CD4-positive, alpha-beta T cell treated with Interleukin-2 at 100 ng/mL for 4 hours (primary cell): Measurements from ENCODE around the gene CASZ1.

Source experiments
- DNase-seq: peaks from one replicate; pipeline ENCODE4 v3.0.0-alpha.2; 2020; ENCODE audit warnings: low spot score

Gene CASZ1

GRCh38 chr1:10638559-10639005 is 157.9 kb downstream of the CASZ1 start:
- DNase-seq: no peak

GRCh38 chr1:10637834-10638558 is 158.4 kb downstream of the CASZ1 start:
- no peak for DNase-seq

- DNase-seq: no peak
Observed at GRCh38 chr1:10637400-10637799, 159.0 kb downstream of the CASZ1 start.

DNA sequence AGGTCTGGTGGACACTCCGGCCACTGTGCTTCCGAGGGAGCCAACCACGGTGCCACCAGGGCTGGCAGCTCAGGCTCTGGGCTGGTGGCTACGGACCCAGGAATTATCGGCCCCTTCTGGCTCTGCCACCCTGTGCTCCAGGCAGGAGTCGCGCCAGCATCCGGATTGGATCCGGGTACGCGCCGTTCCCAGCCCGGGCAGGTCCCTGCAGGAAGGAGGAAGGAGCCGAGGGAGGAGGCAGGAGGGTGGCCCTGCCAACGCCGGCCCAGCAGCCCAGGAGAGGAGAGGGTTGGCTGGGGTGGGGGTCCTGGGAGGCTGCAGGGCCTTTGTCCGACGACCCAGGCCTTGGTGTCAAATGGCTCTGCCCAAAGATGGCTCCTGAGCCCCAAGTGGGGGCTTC is 160.5 kb downstream of the CASZ1 start:
- DNase-seq: no peak

- DNase-seq: no peak
Observed at GRCh38 chr1:10635085-10635896, 161.2 kb downstream of the CASZ1 start.

DNA sequence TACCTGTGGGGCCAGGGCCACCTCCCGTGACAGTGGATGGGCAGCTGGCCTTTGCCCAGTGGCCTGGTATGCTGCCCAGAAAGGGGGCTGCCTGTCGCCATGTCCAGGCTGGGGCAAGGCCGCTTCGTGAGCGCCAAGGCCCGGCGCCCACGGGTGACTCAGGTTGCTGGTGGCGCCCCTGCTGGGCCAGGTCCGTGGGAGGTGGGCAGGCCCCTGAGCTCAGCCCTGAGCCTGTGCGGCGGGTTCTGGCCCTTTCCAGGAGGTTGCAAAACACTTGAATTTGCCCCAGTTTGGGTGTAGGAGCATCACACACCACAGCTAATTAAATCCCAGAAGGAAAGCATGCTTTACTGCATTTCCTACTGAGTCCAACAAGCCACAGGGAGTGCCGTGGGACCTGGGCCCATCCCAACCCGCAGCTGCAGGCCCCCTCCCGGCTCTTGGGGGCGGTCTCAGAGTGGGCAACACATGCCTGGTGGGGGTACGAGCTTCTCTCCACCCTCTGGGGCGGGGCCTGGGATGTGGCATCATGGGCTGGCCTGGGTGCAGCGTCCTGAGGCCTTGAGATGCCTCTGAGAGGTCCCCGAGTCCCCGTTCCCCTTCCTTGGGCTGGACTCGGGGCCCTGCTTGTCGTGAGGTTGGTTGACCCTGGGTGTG is 161.9 kb downstream of the CASZ1 start:
- DNase-seq: no peak

DNA sequence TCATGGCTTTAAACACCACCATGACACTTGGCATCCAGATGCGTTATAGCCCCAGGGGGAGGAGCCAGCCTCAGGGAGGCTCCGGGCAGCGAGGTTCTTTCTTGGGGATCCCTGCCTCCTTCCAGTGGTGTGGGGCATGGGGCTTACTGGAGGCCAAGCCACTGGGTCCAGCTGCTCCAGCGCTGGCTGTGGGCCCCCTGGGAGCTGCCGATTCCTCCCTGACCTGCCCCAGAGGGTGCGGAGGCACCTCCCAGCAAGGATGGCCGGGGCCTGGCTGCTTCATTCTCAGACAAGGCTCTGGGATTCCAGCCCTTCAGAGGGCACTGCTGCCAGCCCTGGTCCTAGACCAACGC is 162.4 kb downstream of the CASZ1 start:
- DNase-seq: no peak

GRCh38 chr1:10633416-10633815 is 163.0 kb downstream of the CASZ1 start:
- no peak for DNase-seq

DNA sequence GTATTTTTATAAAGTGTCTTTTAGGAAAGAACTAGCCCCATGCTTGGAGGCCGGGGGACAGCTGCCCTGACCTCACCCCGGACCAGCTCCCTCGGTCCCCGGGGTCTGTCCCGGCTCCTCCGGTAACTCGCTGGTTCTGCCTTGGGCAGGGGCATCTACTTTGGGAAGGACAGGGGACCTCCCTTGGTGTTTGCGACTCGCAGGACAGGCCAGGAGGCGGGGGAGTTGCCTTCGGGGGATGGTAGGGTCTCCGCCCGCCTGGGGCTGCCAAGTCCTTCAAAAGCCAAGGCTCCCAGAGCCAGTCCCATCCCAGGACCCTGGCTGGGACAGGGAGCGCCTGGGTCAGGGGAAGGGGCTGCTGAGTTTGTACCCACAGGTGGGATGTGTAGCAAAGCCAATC is 163.8 kb downstream of the CASZ1 start:
- DNase-seq: no peak

- no peak for DNase-seq
Observed at GRCh38 chr1:10631811-10632593, 164.4 kb downstream of the CASZ1 start.

DNA sequence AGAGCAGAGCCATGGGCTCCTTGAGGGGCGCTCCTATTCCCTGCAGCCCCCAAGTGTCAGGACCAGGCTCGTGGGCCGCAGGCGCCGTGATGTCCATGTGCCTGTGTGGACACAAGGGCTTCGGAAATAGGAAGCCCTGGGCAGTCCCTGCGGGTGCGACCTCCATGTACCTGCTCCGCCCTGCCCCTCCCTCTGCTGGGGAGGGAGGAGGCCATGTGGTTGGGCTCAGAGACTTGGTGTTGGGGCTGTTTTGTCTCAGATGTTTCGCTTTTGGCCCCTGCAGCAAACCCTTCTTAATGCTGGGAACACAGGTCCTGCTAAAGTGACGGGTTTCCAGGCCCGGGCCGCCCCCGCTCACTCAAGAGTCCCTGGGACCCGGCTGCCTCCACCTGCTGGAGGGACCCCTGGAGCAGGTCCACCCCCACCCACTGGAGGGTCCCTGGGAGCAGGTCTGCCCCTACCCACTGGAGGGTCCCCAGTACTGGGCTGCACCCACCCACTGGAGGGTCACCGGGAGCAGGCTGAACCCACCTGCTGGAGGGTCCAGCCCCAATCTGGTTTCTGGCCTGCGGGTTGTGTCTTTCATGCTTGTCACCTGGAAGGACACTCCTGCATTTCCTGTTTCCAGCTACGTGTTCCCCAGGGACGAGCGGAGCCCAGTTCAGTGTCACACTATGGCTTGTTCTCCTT is 165.2 kb downstream of the CASZ1 start:
- DNase-seq: no peak

- DNase-seq: no peak
Observed at GRCh38 chr1:10630661-10631120, 165.8 kb downstream of the CASZ1 start.

DNA sequence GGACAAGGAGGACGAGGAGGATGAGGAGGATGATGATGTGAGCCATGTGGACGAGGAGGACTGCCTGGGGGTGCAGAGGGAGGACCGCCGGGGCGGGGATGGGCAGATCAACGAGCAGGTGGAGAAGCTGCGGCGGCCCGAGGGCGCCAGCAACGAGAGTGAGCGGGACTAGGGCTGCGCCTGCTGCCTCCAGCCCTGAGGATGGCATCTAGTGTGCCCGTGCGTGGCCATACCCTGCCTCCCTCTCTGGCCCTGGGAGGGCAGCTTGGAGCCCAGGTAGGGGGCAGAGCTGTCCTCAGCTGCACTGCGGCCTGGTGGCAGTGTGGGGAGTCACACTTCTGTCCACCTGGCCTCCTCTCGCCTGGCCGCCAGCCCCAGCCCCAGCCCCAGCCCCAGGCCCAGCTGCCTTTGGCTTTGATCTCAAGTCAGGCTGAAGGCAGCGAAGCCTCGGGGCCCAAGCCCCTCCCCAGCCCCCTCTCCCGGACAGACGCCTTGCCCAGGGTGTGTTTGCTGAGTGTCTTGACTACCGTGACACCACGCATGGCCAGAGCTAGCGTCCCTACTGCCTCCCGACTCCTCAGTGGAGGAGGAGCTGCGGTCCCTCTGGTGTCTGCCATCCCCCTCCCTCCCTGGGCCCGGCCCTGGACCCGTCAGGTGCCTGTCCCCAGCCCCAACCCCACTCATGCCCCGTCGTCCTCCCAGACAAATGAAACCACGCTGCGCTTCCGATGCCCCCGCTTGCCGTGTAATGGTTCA is 166.5 kb downstream of the CASZ1 start:
- DNase-seq: no peak

DNA sequence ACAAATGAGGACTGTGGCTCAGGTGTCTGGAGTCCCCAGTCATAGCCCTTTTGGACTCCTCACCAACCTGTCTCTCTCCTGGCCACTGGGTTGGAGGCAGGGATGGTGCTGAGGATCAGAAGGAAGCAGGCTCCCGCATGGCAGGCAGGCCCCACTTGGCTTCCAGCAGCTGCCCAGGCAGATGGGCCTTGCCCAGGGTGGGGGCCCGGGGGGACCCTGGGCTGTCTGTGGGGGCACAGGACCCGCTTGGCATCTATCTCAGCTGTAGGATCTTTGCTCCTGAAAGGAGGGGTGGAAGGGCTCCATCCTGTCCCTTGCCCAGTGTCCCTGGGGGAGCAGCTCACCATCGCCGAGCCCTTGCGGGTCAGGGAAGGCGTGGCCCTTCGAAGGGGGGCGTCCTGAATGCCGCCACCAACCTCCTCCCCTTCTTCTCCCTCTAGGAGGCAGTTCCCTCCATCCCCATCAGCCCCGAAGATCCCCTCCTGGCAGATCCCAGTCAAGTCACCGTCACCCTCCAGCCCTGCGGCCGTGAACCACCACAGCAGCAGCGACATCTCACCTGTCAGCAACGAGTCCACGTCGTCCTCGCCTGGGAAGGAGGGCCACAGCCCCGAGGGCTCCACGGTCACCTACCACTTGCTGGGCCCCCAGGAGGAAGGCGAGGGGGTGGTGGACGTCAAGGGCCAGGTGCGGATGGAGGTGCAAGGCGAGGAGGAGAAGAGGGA is 167.2 kb downstream of the CASZ1 start:
- DNase-seq: no peak

DNA sequence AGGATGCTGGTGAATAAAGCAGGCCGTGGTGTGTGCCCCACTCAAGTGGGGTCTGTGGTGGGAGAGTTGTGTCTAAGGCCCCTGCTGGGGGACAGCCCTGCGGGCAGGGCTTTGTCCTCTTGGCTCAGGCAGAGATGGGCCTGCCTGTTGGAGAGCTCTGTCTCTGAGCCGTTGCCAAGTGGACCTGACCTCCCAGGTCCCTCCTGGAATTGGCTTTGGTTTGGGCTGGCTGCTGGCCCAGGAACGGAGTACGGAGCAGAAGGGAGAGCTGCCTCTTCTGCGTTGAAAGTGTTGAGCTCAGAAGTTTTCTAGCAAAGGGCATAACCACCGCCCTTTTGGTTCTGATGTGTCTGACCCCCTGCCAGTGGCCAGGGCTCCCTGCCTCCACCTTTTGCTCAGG is 167.8 kb downstream of the CASZ1 start:
- DNase-seq: no peak

GRCh38 chr1:10626791-10627410 is 169.5 kb downstream of the CASZ1 start:
- DNase-seq: no peak

- DNase-seq: no peak
Observed at GRCh38 chr1:10626131-10626731, 170.2 kb downstream of the CASZ1 start.

GRCh38 chr1:10625554-10625953 is 170.9 kb downstream of the CASZ1 start:
- no peak for DNase-seq

DNA sequence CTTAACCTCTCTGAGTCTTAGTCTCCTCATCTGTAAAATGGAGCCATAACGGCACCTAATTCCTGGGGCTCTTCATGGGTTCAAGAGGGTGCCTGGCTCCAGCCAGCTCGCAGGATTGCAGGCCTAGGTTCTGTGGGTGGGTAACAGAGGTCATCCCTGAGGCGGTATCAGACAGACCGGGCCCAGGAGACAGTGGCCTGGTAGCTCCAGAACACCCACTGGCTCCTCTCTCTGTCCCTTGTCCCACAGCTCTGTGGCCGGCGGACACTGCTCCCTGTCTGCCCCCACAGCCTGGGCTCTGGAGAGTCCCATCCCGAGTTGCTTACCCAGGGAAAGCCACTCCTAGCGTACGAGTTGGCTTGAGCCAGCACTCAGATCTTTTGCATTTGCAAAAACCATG is 171.4 kb downstream of the CASZ1 start:
- no peak for DNase-seq
